ENCODE measurements around the gene ADARB2. TPM values are rescaled to one million over a fixed set of nuclear protein-coding genes. Genes with fewer than 3 reads are reported as not detected.

The ADARB2 gene
- total RNA-seq, 2 donors from 2014 or later = 1.1 to 1.8 TPM

DNA sequence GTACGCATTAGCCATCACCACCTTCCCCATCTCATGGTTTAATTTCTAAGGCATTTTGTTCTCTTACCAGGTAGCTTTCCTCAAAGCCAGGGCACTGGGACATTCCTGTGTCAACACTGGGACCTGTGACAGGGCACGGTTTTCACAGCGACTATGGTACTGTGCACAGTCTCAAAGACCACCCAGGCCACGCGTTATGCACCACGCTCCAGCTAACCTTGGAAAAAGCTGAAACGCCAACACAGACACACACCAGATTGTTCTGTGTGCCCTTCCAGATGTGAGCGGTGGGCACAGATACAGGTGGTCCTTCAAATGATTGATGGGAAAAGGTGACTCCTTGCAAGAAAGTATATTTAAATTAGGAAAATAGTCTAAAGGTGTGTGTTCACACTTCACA, 343.8 kb downstream of the ADARB2 start:
- no peaks in the 10 kb centered on the region for H3K27me3 ChIP-seq (ENCODE audit: control insufficient read depth, insufficient read depth, low read length, poor library complexity, severe bottlenecking)
- Mint-ChIP-seq H3K36me3 (ENCODE audit: low read depth) (no peaks in the 10 kb centered on the region), H3K27me3 (ENCODE audit: insufficient read depth) (no peaks in the 10 kb centered on the region), H3K4me3 (no peak overlapping the region), H3K4me1 (no peaks in the 10 kb centered on the region), H3K27ac (no peak overlapping the region), H3K9me3 (no peaks in the 10 kb centered on the region)
- H3K27ac ChIP-seq (ENCODE audit: low read depth, low read length) = no peak overlapping the region
- H3K36me3 ChIP-seq (ENCODE audit: control insufficient read depth, insufficient read depth, low read length) = no peaks in the 10 kb centered on the region
- no peak overlapping the region for H3K4me3 ChIP-seq (ENCODE audit: low read length)
- 95 to 98% methylated on average over 8 of the region's 8 CpGs for WGBS, 2 experiments (ENCODE audit: insufficient coverage in 1 of 2, insufficient read length in 1 of 2)
- no peak for DNase-seq
- H3K9ac ChIP-seq (ENCODE audit: extremely low read depth, low read length, poor library complexity, severe bottlenecking) = no peak overlapping the region
- H3K9me3 ChIP-seq (ENCODE audit: control insufficient read depth, low read length) = no peaks in the 10 kb centered on the region
- no peaks in the 10 kb centered on the region for H3K4me1 ChIP-seq (ENCODE audit: control insufficient read depth, insufficient read depth, low read length)
- TF ChIP-seq, protein P1, sequence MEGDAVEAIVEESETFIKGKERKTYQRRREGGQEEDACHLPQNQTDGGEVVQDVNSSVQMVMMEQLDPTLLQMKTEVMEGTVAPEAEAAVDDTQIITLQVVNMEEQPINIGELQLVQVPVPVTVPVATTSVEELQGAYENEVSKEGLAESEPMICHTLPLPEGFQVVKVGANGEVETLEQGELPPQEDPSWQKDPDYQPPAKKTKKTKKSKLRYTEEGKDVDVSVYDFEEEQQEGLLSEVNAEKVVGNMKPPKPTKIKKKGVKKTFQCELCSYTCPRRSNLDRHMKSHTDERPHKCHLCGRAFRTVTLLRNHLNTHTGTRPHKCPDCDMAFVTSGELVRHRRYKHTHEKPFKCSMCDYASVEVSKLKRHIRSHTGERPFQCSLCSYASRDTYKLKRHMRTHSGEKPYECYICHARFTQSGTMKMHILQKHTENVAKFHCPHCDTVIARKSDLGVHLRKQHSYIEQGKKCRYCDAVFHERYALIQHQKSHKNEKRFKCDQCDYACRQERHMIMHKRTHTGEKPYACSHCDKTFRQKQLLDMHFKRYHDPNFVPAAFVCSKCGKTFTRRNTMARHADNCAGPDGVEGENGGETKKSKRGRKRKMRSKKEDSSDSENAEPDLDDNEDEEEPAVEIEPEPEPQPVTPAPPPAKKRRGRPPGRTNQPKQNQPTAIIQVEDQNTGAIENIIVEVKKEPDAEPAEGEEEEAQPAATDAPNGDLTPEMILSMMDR (conservative IDR thresholded peaks at IDR 0.05) = no peak

- Mint-ChIP-seq H3K9me3 (no peaks in the 10 kb centered on the region), H3K27me3 (ENCODE audit: insufficient read depth) (no peaks in the 10 kb centered on the region), H3K4me3 (no peak overlapping the region), H3K27ac (no peak overlapping the region), H3K4me1 (no peaks in the 10 kb centered on the region), H3K36me3 (ENCODE audit: low read depth) (no peaks in the 10 kb centered on the region)
- no peaks in the 10 kb centered on the region for H3K4me1 ChIP-seq (ENCODE audit: control insufficient read depth, insufficient read depth, low read length)
- TF ChIP-seq, protein P1 (conservative IDR thresholded peaks at IDR 0.05) = no peak
- no peaks in the 10 kb centered on the region for H3K36me3 ChIP-seq (ENCODE audit: control insufficient read depth, insufficient read depth, low read length)
- no peak overlapping the region for H3K9ac ChIP-seq (ENCODE audit: extremely low read depth, low read length, poor library complexity, severe bottlenecking)
- H3K9me3 ChIP-seq (ENCODE audit: control insufficient read depth, low read length) = no peaks in the 10 kb centered on the region
- H3K27me3 ChIP-seq (ENCODE audit: control insufficient read depth, insufficient read depth, low read length, poor library complexity, severe bottlenecking) = no peaks in the 10 kb centered on the region
- no peak for DNase-seq
- no peak overlapping the region for H3K27ac ChIP-seq (ENCODE audit: low read depth, low read length)
- 88 to 96% methylated on average over 3 to 4 of the region's 4 CpGs for WGBS, 2 experiments (ENCODE audit: insufficient coverage in 1 of 2, insufficient read length in 1 of 2)
- H3K4me3 ChIP-seq (ENCODE audit: low read length) = no peak overlapping the region
Observed at GRCh38 chr10:1392127-1392526, 345.2 kb downstream of the ADARB2 start.

DNA sequence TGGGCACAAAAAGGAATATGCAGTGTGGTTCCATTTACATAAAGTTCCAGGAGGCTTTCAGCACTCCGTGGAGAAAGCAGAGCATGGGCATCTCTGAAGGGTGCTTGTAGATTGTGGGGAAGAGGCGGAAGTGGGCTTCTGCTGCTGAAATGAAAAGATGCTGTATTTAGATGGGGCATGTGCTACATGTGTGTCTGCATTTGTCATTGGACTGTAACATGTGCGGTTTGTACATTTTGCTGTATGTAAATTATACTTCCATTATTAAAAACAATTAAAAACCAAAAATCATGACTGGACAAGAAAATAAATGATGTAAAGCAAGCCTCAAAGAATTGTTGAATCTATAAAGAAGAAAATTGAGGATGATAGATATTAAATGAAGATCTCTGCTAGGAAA, 347.1 kb downstream of the ADARB2 start:
- no peak for DNase-seq
- Histone ChIP-seq H3K9me3 (ENCODE audit: control insufficient read depth, low read length) (no peaks in the 10 kb centered on the region), H3K27me3 (ENCODE audit: control insufficient read depth, insufficient read depth, low read length, poor library complexity, severe bottlenecking) (no peaks in the 10 kb centered on the region), H3K9ac (ENCODE audit: extremely low read depth, low read length, poor library complexity, severe bottlenecking) (no peak overlapping the region), H3K4me3 (ENCODE audit: low read length) (no peak overlapping the region), H3K4me1 (ENCODE audit: control insufficient read depth, insufficient read depth, low read length) (no peaks in the 10 kb centered on the region), H3K27ac (ENCODE audit: low read depth, low read length) (no peak overlapping the region), H3K36me3 (ENCODE audit: control insufficient read depth, insufficient read depth, low read length) (no peaks in the 10 kb centered on the region)
- 92 to 100% methylated on average over 1 to 2 of the region's 3 CpGs for WGBS, 2 experiments (ENCODE audit: insufficient coverage in 1 of 2, insufficient read length in 1 of 2)
- no peaks in the 10 kb centered on the region for H3K27me3 Mint-ChIP-seq (ENCODE audit: insufficient read depth)
- H3K36me3 Mint-ChIP-seq (ENCODE audit: low read depth) = no peaks in the 10 kb centered on the region
- no peaks in the 10 kb centered on the region for H3K4me1 Mint-ChIP-seq
- no peak overlapping the region for H3K4me3 Mint-ChIP-seq
- no peaks in the 10 kb centered on the region for H3K9me3 Mint-ChIP-seq
- TF ChIP-seq, protein P1 (conservative IDR thresholded peaks at IDR 0.05) = no peak
- no peak overlapping the region for H3K27ac Mint-ChIP-seq
